NCI-H446 (cell line): ENCODE data around the gene ZNF500.
A peak's percentile ranks its signal among the peaks of the same experiment; 100 is the strongest.
"Not testable (repeated sequence)": the region's sequence is repeated elsewhere in the genome, so short reads cannot be mapped to it uniquely, and the experiment has no call there.

Source experiments
- DNase-seq, 2 experiments: peaks; one replicate each; lab custom pipeline; 2025; lab: John Stamatoyannopoulos, UW

ZNF500 gene

DNA sequence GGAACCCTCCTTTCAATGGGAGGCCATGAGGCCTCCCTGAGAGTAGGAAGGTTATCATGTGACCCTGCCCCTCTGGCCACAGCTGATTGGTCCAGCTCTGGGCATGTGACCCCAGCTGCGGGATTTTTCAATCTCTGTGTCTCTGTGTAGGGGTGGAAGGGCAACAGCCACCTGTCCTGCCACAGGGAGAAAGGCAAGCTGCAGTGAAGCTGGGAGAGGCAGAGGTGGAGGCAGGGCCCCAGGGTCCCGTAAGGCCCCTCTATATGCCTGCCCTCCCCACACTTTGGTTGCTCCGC lies 21.7 kb downstream of the ZNF500 start:
- DNase-seq: no peak

DNA sequence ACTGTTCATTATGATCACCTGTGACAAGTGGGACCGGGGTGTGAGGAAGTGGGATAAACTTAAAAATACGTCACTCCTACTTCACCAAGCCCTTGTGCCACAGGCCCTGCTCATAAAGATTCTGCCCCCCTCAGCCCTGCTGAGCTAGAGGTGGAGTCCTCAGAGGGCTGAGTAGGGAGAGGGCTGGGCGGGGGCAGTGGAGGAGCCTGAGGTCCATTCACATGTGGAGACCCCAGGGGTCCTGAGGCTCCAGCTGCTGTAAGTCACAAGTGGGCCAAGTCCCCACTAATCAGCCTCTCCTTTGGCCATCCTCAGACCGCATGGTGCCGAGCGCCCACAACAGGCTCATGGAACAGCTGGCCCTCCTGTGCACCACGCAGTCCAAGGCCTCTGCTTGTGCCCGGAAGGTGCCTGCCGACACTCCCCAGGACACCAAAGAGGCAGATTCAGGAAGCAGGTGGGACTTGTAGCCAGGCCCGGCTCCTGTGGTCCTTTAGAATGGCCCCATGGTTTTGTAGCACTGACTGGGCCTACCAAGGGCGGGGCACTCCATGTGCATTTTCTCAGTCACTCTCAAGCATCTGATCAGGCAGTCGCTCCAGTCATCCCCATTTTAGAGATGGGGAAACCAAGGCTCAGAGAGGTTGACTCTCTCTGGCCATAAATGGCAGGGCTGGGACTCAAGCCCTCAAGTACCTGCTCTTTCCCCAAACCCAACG lies 22.2 kb downstream of the ZNF500 start:
- DNase-seq: no peak

DNA sequence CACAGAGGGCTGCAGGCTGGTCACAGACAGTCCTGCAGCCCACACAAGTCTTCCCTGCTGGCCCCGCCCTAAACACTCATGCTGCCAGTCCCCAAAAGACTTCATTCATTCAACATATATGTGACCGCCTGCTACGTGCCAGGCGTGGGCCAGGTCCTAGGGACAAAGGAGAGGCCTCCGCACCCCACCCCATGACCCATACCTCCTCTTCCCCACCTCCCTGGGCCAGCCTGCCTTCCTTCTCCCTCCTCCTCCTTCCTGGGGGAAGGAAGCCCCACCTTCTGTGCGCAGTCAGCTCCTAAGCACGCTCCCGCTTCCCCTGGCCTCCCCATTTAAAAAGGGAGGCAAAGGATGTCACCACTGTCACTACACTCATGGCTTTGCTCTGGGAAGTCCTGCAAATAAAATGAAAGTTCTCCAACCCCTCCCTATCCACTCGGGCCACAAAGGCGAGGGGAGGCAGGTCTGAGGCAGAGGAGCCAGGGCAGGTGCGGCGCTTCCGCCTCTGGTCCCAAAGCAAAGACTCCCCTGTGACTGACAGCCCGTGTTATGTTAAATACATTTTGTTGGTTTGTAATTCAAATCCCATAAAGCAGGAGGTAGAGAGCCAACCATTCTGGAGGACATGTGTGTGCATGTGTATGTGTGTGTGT lies 23.6 kb downstream of the ZNF500 start:
- DNase-seq: no peak

DNA sequence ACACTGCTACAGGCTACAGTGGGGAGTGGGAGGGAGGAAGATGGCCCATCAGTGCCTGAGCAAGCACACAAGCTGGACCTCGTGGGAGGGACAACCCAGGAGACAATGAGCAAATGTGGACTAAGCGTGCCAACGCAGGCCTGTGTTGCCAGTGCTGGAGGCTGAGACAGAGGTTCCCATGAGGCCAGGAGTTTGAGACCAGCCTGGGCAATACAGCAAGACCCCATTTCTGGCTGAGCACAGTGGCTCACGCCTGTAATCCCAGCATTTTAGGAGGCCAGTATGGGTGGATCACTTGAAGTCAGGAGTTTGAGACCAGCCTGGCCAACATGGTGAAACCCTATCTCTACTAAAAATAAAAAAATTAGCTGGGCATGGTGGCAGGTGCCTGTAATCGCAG lies 28.6 kb downstream of the ZNF500 start:
- DNase-seq: not testable (repeated sequence)

DNA sequence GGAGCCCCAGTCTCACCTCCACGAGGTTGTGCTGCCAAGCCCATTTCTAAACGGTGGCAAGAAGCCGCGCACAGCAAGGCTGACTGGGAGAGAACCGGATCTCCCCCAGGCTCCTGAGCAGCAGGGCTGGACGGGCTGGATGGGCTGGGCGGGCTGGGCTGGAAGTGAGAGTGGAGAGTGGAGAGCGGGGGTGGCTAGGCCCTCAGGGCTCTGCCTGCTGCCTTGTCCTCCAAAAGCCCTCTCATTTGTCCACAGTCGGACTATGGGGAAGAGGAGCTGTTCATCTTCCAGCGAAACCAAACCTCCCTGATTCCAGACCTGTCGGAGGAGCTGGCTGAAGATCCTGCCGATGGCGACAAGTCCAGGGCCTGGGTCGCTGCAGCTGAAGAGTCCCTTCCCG lies 29.4 kb downstream of the ZNF500 start:
- no peak for DNase-seq

DNA sequence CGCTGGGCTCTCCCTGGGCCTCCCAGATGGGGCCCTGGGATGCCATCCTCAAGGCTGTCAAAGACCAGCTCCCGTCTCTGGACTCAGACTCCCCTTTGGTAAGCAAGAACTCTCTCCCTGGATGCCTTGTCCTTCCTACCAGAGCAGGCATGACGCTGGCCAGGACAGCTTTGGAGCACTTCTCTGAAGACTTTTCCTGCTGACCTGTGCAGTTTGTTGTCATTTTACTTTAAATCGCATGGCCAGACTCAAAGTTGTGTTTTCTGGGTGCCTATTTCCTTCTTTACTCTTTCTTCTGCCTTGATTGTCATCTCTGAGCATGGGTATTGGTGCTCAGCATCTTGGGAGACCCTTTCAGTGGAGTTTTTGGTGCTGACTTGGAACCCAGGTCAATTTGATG lies 30.4 kb downstream of the ZNF500 start:
- DNase-seq: no peak

DNA sequence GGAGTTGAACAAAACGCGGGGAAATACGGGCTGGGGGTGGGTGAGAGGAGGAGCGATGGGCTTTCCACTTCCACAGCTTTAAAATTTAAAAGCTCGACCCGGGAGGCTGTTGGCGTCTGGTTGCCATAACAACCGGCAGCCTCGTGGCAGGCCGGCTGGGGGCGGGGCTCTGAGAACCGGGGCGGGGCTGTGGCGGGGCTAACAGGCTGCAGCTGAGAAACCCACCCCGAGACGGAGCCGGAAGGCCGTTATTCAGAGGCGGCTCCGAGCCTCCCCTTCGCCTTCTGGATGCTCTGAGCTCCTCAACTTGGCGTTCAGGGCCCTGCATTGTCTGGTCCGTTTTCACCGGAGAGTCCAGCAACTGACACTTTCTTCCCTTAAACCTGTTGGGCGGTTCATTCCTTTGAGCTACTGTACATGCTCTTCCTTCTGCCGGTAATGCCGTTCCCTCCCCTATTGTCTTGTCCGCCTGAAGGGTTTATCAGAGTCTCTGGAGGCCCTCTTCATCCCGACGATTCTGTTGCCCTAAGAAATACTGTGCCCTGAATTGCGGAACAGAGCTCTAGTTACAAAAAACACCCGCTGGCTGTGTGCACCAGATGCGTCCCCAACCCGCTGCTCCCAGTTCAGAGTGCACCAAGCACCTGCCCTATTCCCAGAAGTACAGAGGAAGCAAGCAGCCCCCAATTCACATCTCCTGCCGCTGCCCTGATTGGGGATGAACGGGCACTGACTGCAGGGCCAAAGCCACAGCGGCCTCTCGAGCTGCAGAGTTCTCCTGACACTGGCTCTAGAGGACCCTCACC lies 32.0 kb downstream of the ZNF500 start:
- peak; percentile 60 to 83 for DNase-seq

DNA sequence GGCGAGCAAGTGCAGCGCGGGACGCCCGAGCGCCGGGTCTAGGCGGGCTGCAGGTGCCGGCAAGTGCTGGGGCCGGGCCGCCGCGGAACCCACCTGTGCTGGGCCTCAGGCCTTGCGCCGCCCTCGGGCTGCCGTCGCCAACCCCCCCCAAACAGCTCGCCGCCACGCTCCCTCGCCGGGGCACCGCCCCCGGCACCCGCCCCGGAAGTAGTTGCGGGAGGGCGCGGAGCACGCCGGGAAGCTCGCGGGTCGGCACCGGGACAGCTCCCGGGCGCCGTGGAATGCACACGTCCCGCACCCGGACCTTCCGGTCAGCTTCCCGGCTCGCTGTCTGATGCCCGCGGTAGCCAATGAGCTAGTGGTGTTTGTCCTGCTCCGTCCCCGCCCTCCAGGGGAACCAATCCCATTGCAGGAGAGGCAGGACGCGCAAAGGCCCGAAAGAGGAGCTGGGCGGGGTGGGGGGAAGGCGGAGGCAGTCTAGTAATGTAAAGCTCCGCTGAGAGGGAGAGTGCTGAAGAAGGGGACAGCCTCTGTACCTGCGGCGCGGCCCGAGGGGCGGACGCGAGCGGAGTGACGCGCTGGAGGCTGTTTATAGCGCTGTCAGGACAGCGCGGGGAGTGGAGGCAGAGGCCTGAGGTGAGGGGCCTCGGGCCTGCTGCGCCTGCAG lies 32.8 kb downstream of the ZNF500 start, which contains the start of the genes ANKS3 and DNAAF8:
Gene ANKS3 (minus strand): TSS at position 209 of the 667 bp plus-strand sequence. CDS start 4,122 bp downstream, outside the sequence.
Gene DNAAF8 (plus strand): TSS at position 475 of the 667 bp plus-strand sequence. CDS start 1,978 bp downstream, outside the sequence.
- peak; percentile 64 to 93 for DNase-seq

DNA sequence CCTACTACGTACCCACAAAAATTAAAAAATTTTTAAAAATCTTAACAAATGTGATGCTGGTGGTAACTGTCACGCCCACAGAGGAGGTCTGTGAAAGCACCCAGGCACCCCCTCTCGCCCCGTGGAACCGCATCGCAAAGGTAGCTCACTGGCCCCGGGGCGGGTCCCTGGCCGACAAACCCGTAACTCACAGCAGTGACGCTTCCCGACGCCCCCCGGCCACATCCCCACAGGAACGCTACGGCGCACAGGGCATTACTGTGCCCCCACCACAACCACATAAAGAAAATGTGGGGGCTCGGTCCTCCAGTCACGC lies 33.3 kb downstream of the ZNF500 start:
- no peak for DNase-seq

DNA sequence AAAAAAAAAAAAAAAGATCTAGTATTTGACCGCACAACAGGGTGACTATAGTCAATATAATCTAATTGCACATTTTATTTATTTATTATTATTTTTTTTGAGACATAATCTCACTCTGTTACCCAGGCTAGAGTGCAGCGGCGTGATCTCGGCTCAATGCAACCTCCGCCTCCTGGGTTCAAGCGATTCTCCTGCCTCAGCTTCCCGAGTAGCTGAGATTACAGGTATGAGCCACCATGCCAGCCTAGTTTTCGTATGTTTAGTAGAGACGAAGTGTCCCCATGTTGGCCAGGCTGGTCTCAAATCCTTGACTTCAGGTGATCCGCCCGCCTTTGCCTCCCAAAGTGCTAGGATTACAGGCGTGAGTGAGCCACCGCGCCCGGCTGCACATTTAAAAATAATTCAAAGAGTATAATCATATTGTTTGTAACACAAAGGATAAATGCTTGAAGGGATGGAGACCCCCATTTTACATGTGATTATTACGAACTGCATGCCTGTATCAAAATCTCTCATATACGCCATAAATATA lies 33.7 kb downstream of the ZNF500 start:
- DNase-seq: no peak

DNA sequence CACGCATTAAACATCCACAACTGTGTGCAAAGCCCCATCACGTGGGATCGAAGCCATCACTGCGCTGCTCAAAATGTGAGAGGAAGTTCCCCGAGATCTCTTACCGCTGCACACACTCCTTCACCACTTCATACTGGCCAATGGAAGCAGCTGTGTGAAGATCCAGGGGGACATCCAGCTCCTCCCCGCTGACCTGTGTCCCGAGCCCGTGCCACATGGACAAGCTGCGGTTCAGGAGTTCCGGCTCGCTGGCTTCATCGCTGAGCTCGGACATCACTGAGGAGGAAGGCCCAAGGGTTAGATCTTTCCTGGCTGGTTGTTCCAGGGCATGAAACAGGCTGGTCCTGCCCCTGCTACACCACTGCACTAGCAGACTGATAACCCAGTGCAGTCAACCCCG lies 37.1 kb downstream of the ZNF500 start:
- DNase-seq: no peak

DNA sequence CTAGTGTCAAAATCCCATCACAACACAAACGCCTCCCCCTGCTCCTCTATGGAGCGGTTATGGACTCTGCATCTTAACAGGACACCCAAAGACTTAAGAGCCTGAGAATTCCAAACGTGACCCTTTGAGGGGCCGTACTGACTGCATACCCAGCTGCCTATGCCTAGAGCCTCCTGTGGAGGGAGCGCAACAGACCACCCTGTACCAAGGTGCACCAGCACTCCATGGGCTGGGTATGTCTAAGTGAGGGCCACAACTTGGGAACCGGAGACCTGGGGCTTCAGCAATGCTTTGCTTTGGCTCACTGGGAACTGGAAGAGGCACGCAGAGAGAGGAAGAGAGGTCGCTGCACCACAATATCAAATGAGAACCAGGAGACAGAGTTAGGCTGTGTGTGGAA lies 38.3 kb downstream of the ZNF500 start:
- no peak for DNase-seq

DNA sequence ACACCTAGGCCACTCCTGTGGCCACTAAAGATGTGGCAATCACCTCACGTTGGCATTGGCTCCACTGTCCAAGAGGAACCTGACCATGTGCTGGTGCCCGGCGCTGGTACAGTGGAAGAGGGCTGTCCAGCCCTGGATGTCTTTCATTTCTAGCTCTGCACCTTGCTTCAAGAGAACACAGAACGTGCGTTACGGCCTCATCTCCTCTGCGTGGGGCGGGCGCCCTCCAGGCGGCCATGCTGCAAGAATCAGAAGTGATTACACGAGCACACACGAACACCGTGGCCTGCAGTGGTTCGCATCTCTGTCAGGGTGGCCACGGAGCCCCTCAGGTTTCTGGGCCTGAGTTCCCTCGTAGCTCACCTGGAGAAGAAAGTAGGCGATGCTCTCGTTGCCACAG lies 40.3 kb downstream of the ZNF500 start:
- no peak for DNase-seq

DNA sequence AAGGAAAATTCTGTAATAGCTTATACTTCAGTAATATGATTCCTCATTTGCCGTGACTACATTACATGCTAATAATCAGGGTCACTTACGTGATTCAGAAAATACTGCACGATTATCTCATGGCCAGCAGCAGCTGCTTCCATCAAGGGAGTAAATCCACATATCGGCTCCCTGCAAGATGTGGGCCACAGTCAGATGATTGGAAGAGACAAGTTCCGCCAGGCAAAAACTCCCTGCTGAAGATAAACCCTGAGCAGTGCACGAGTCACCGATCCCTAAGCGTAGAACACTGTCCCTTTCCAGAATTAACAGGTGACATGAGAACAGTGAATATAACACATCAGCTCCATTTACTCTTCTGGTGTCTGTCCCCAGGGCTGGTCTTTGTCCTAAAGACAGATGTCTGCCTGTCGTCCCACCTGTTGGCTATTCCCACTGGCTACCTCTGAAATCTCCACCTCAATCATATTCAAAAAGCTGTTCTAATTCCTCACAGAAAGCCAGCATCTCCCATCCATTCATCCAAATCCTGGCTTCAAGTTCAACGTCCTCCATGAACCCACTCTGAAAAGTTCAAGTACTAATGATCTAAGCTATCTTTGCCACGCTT lies 42.2 kb downstream of the ZNF500 start:
- no peak for DNase-seq

DNA sequence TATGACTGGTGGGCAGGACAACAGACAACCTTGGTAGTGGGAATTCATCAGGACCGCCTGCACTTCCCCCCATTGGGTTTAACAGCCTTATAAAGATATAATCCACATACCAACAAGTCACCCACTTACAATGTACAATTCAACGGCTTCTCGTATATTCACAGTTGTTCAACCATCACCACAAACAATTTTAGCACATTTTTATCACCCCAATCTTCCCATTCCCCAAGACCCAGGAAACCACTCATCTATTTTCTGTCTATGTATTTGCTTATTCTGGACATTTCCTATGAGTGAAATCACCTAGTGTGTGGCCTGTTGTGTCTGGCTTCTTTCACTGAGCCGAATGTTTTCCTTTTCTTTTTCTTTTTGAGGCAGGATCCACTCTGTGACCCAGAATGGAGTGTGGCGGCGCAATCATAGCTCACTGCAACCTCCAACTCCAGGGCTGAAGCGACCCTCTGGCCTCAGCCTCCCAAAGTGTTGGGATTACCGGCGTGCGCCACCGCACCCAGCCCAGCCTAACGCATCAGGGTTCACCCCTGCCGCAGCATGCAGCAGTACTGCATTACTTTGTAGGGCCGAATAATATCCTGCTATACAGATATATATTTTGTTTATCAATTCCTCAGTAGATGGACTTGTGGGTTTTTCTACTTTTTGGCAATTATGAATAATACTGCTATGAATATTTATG lies 43.7 kb downstream of the ZNF500 start:
- no peak for DNase-seq

DNA sequence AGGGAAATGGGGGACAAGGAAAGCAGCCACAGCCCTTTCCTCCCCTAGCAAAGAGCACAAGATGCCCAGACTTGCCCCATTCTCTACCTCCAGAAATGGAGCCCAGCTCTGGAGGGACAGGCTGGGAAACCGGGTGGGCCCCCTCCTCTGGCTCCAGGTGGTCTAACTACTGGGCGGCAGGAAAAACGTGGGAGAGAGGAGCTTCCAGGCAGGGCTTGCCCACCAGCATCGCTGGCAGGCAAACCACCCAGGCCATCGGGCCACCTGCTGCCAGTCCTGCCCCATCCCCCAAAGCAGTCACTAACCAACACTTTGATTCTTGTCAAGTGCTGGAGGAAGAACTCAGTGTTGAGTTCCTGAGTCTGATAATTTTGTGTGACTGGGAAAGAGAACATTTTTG lies 48.5 kb downstream of the ZNF500 start:
- DNase-seq: no peak

DNA sequence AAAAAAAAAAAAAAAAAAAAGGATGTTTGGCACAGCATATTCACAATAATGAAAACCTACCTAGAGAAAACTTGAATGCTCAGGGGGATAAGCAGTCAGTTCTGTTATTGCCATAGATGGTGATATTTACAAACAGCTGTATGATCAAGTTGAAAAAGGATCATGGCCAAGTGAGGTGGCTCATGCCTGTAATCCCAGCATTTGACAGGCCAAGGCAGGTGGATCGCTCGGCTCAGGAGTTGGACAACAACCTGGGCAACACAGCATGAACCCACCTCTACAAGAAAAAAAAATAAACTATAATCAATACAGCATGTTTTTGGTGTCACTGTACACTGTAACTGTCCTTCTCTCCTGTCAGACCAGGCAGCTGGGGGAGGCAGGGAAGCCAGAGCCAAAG lies 52.0 kb downstream of the ZNF500 start:
- no peak for DNase-seq

DNA sequence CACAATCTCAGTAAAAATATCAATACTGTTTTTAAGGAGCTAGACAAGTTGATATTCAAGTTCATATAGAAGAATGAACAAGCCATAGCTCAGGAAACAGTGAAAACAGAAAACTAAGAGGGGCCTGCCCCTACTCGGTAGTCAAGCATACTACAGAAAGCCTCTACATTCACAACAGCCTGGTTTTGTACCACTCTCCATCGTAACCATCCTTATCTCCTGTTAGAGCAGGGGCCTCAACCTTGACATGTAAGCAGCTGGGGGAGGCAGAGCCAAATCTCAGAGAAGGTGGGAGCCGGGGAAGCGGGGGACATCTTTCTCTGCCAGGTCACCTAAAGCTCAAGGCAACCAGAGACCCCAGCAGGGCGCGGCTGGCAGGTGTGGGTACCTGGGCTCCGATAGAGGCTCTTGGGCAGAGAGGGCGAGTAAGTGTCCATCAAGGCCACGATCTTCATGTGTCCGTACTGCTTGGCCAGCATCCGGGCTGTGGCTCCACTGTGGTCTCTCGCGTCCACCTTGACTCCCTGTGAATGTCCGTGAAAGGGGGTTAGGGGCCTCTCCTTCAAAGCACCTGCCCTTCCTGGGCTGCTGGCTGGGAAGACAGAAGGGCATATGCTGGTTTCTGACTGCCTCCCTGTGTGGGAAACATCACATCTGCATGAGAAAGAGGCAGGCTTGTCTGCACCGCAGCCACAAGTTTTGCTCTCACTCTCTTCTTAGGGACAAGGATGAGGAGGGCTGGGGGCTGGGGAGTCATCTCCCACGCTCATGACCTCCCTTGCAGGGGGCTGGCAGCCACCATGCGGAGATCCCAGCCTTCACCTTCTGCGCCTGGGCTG lies 53.1 kb downstream of the ZNF500 start:
- no peak for DNase-seq

DNA sequence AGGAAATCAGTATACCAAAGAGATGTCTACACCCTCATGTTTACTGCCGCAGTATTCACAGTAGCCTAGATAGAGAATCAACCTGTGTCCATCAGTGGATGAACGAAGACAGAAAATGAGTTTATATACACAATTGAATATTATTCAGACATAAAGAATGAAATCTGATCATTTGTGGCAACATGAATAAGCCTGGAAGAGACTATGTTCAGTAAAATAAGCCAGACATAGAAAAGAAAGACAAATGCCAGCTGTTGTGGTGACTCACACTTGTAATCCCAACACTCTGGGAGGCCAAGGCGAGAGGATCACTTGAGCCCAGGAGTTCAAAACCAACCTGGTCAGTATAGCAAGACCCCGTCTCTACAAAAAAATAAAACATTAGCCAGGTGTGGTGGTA lies 57.5 kb downstream of the ZNF500 start:
- DNase-seq: no peak

DNA sequence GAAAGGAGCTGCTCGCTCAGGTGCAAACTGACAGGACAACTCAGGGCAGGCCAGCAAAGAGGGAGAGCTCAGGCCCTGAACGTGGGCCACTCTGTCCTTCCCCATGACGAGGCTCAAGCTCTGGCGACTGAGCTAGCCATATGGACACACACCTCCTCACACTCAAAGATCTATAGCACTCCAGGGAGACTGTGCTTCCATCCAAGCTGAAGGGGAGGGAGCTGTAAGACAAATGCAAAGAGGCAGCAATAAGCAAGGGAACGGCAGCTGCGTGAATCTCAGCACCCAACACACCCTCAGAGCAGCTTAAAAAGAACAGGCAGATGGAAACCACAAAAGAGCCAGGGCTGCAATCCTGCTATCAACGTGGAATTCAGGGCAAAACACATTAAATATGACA lies 60.1 kb downstream of the ZNF500 start:
- no peak for DNase-seq
